SK-N-SH (cell line): ENCODE data around the gene MAD1L1.

ENCODE experiments used
- CHD2 ChIP-seq: fragments of 150-350 bp; IDR thresholded peaks from 2 replicates; pipeline ENCODE4 v1.6.1; 2018; ENCODE audit warnings: low read length; ENCODE audit not compliant: partially characterized antibody
- CTCF ChIP-seq: fragments of 200-600 bp; sonication (generic); IDR thresholded peaks from 2 replicates; pipeline ENCODE4 v1.6.1; 2017; ENCODE audit warnings: antibody characterized with exemption, mild to moderate bottlenecking, moderate library complexity
- EP300 ChIP-seq, 2 experiments: IDR thresholded peaks; 2 replicates each; pipeline versions ENCODE4 v1.4.0 to v1.6.1; 2012; ENCODE audit warnings: borderline replicate concordance in 1 of 2, low read depth in 1 of 2, low read length in 1 of 2
- EZH2phosphoT487 ChIP-seq: fragments of 200-600 bp; sonication (generic); IDR thresholded peaks from 2 replicates; pipeline ENCODE4 v1.6.1; 2017; ENCODE audit warnings: low read depth, mixed run types, mild to moderate bottlenecking, antibody characterized with exemption, moderate library complexity, borderline replicate concordance
- GABPA ChIP-seq: IDR thresholded peaks from 2 replicates; pipeline ENCODE4 v1.4.0; 2012; ENCODE audit warnings: low read depth, mild to moderate bottlenecking
- JUND ChIP-seq: IDR thresholded peaks from 2 replicates; pipeline ENCODE4 v1.4.0; 2012
- NFIC ChIP-seq: IDR thresholded peaks from 2 replicates; pipeline ENCODE4 v1.4.0; 2012; ENCODE audit warnings: borderline replicate concordance
- NRF1 ChIP-seq: IDR thresholded peaks from 2 replicates; pipeline ENCODE4 v1.6.1; 2012; ENCODE audit warnings: low read depth, mild to moderate bottlenecking, low read length
- POLR2AphosphoS5 ChIP-seq: IDR thresholded peaks from 2 replicates; pipeline ENCODE4 v1.6.1; 2012; ENCODE audit warnings: low read depth, low read length
- RAD21 ChIP-seq: IDR thresholded peaks from 2 replicates; pipeline ENCODE4 v1.6.1; 2012; ENCODE audit warnings: mild to moderate bottlenecking, low read length
- RCOR1 ChIP-seq: fragments of 150-350 bp; IDR thresholded peaks from 2 replicates; pipeline ENCODE4 v1.6.1; 2017; ENCODE audit warnings: antibody characterized with exemption, low read length
- TAF1 ChIP-seq: IDR thresholded peaks from 2 replicates; pipeline ENCODE4 v1.6.1; 2012; ENCODE audit warnings: low read depth, mild to moderate bottlenecking, low read length, moderate library complexity, borderline replicate concordance

GRCh38 chr7:2154121-2154520 lies 78.6 kb downstream of the MAD1L1 start:
- TF ChIP-seq EP300 (IDR thresholded peaks at IDR 0.05; ENCODE audit: borderline replicate concordance in 1 of 2, low read depth in 1 of 2, low read length in 1 of 2) (no peak), CTCF (no peak), CHD2 (no peak), POLR2AphosphoS5 (no peak), TAF1 (no peak), RCOR1 (no peak), EZH2phosphoT487 (no peak), NRF1 (no peak), RAD21 (no peak), JUND (no peak), GABPA (no peak), NFIC (no peak)
